GM18519 (cell line): ENCODE results near the gene TBX10.
"Not testable (repeated sequence)": the region's sequence is repeated elsewhere in the genome, so short reads cannot be mapped to it uniquely, and the experiment has no call there.

Experiments used
- ATAC-seq: cut with Tn5 transposase; IDR thresholded peaks from one replicate; pipeline ENCODE4 v1.9.1; 2021; ENCODE audit warnings: mild to moderate bottlenecking, moderate library complexity; ENCODE audit not compliant: unreplicated experiment, low FRiP score

The TBX10 gene

GRCh38 chr11:67605231-67606011 is 34.1 kb downstream of the TBX10 start:
- ATAC-seq = no peak

- ATAC-seq = no peak
Measured at GRCh38 chr11:67604815-67605214, 34.7 kb downstream of the TBX10 start.

- not testable (repeated sequence) for ATAC-seq
Measured at GRCh38 chr11:67604119-67604518, 35.4 kb downstream of the TBX10 start.

- ATAC-seq = no peak
Measured at GRCh38 chr11:67601098-67601497, 38.5 kb downstream of the TBX10 start.

- ATAC-seq = no peak
Measured at GRCh38 chr11:67600324-67601029, 39.1 kb downstream of the TBX10 start.

GRCh38 chr11:67599149-67599548 is 40.4 kb downstream of the TBX10 start:
- no peak for ATAC-seq

GRCh38 chr11:67597963-67598362 is 41.6 kb downstream of the TBX10 start:
- ATAC-seq = not testable (repeated sequence)

GRCh38 chr11:67597458-67597857 is 42.1 kb downstream of the TBX10 start:
- ATAC-seq = not testable (repeated sequence)

- ATAC-seq = no peak
Measured at GRCh38 chr11:67596753-67597300, 42.7 kb downstream of the TBX10 start.

GRCh38 chr11:67594480-67594879 is 45.1 kb downstream of the TBX10 start:
- no peak for ATAC-seq

- no peak for ATAC-seq
Measured at GRCh38 chr11:67593565-67593905, 46.0 kb downstream of the TBX10 start.

GRCh38 chr11:67592880-67593564 is 46.5 kb downstream of the TBX10 start:
- ATAC-seq = no peak

GRCh38 chr11:67588899-67589415 is 50.6 kb downstream of the TBX10 start:
- not testable (repeated sequence) for ATAC-seq

- no peak for ATAC-seq
Measured at GRCh38 chr11:67588136-67588503, 51.4 kb downstream of the TBX10 start.

- ATAC-seq = no peak
Measured at GRCh38 chr11:67586568-67587250, 52.9 kb downstream of the TBX10 start.

GRCh38 chr11:67585911-67586310 is 53.7 kb downstream of the TBX10 start:
- ATAC-seq = no peak

- no peak for ATAC-seq
Measured at GRCh38 chr11:67584881-67585873, 54.4 kb downstream of the TBX10 start.

GRCh38 chr11:67584205-67584880 is 55.2 kb downstream of the TBX10 start:
- no peak for ATAC-seq
